ENCODE measurements around the gene GNAQ.
"Not testable (repeated sequence)": the region's sequence is repeated elsewhere in the genome, so short reads cannot be mapped to it uniquely, and the experiment has no call there.

GNAQ gene

GRCh38 chr9:77887662-77888061 lies 143.9 kb downstream of the GNAQ start:
- no peak for TF ChIP-seq CTCF (IDR thresholded peaks at IDR 0.05; ENCODE audit: low read length, missing control alignments)
- no peak for DNase-seq (ENCODE audit: low read depth)

DNA sequence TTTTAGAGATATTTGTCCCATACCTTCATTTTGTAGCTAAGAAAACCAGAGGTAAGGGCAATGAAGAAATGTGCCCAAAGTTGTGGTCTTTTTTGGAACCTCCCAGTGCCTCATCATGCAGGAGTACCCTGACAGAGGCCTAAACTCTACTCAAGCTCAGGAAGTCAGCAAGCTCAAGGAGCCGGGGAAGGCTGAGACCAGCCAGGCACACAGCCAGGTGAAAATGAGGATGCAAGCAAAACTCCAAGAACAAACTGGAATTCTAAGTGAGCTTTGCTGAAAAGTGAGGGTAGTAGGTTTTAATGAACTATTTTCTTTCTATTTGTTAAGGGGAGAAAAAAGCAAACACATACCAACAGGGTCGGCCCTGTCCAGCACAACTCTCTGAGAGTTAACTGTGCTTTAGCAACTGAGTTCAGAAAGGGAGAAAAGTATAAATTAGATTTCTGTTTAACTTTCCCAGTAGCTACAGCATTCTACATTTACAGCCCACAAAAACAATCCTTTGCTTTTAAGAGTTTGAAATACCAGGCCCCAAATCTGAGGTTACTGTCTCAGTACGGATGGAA lies 146.4 kb downstream of the GNAQ start:
- no peak for TF ChIP-seq CTCF (IDR thresholded peaks at IDR 0.05; ENCODE audit: low read length, missing control alignments)
- no peak overlapping the region for H3K4me3 ChIP-seq (replicated peaks; ENCODE audit: low read depth, low read length)
- DNase-seq (ENCODE audit: low read depth): no peak

More at GRCh38 chr9:77887662-77888061, 143.9 kb downstream of the GNAQ start:
- H3K4me3 ChIP-seq (replicated peaks; ENCODE audit: low read depth, low read length): no peak overlapping the region

DNA sequence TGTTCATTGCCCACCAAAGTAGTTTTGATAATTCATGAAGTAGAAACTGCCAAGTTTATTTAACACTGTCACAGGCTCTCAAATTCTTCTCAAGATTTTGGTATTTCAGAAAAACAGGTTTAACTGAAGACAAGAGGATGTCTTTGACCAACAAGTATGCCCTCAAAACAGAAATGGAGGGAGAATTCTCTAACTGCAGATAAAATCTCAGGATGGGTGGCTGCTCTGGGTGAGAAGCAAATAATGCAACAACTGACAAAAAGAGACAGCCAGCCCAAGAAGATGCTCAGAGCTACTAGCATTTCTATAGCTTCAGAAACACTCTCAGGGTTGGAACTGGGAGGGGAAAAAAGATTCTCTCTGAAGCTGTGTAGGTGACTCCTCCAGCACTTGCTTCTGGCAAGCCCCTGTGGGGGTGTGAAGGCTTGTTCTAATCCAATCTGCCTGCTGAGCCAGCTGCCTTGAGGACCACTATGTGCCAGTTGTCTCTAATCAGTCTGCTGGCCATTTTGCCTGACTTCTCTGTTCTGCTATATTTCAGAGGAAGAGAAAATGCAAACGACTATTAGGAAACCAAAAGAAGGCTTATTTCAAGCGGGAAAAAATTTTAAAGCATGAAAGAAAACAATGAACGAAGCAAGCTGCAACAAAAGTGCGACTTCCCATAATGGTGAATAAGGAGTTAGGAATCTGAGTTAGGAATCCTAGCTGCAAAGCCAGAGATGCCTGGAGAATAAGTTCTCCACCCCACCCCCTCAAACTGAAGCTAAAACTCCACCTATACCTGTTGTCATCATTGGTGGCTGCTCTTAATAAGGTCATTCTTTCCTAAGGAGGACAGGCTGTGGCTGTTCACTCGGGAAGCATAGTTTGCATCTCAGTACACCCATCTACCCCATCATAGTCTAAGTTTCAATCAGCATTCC lies 147.5 kb downstream of the GNAQ start:
- no peak for TF ChIP-seq CTCF (IDR thresholded peaks at IDR 0.05; ENCODE audit: low read length, missing control alignments)
- peak; percentile 51 for DNase-seq (ENCODE audit: low read depth)
- H3K4me3 ChIP-seq (replicated peaks; ENCODE audit: low read depth, low read length): no peak overlapping the region

DNA sequence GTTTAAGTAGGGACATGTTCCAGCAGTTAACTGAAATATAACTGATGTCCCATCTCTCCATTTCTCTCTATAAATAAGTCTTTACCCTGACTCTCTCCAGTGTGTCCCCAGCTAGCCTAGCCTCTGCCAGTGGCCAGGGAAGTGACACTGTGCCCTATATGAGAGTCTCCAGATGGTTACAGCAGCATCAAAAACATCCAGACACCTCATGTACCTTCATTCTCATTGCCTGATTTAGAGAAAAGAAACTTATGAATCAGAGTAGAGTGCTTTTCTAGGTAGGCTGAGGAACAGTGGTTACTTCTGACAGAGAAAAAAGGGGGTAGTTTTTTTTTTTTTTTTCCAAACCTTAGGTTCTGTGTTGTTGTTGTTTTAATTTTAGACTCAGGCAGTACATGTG lies 148.5 kb downstream of the GNAQ start:
- no peak overlapping the region for H3K4me3 ChIP-seq (replicated peaks; ENCODE audit: low read depth, low read length)
- no peak for TF ChIP-seq CTCF (IDR thresholded peaks at IDR 0.05; ENCODE audit: low read length, missing control alignments)
- DNase-seq (ENCODE audit: low read depth): no peak

DNA sequence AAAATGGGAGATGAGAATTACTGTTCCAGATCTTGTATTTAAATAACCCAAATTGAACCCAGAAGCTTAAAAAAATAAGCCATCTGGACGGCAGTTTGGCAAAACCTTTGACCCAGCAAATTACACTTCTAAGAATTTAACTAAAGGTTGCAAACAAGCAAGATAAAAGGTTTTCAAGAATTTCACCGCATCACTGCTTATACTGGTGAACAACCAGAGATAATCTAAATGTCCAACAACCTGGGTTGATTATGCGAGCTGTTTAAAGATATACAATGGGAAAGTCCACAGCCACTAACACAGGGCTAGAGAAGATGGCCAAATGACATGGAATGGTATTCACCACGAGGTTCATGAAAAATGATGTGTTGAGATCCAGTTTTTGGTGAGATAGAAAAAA lies 149.3 kb downstream of the GNAQ start:
- no peak for TF ChIP-seq CTCF (IDR thresholded peaks at IDR 0.05; ENCODE audit: low read length, missing control alignments)
- no peak for DNase-seq (ENCODE audit: low read depth)
- no peak overlapping the region for H3K4me3 ChIP-seq (replicated peaks; ENCODE audit: low read depth, low read length)

GRCh38 chr9:77881634-77882033 lies 150.0 kb downstream of the GNAQ start:
- H3K4me3 ChIP-seq (replicated peaks; ENCODE audit: low read depth, low read length); DNase-seq (ENCODE audit: low read depth): not testable (repeated sequence)

GRCh38 chr9:77881111-77881510 lies 150.5 kb downstream of the GNAQ start:
- no peak for TF ChIP-seq CTCF (IDR thresholded peaks at IDR 0.05; ENCODE audit: low read length, missing control alignments)
- no peak for DNase-seq (ENCODE audit: low read depth)
- H3K4me3 ChIP-seq (replicated peaks; ENCODE audit: low read depth, low read length): no peak overlapping the region
